Neural progenitor cell (in vitro differentiated cells): ENCODE data around the gene PCDHB16. TPM values are rescaled to one million over a fixed set of nuclear protein-coding genes. Genes with fewer than 3 reads are reported as not detected.
"Not testable (repeated sequence)": the region's sequence is repeated elsewhere in the genome, so short reads cannot be mapped to it uniquely, and the experiment has no call there.

Experiments used
- DNase-seq: peaks from one replicate; pipeline ENCODE4 v3.0.0-alpha.2; 2016; ENCODE audit warnings: low spot score
- H2AFZ ChIP-seq: fragments of 200-600 bp; sonication (generic); replicated peaks from 2 replicates; pipeline ENCODE4 v1.6.1; 2016; ENCODE audit warnings: antibody characterized with exemption
- H3F3A ChIP-seq: fragments of 200-600 bp; sonication (generic); 2 replicates; pipeline ENCODE4 v1.6.1; 2016; ENCODE audit warnings: antibody characterized with exemption, low read depth
- H3K27ac ChIP-seq: fragments of 200-600 bp; sonication (generic); 2 replicates; pipeline ENCODE4 v1.5.1; 2016; ENCODE audit warnings: mild to moderate bottlenecking
- H3K27me3 ChIP-seq: fragments of 200-600 bp; sonication (generic); 2 replicates; pipeline ENCODE4 v1.6.1; 2016; ENCODE audit warnings: mild to moderate bottlenecking, moderate library complexity
- H3K36me3 ChIP-seq: fragments of 200-600 bp; sonication (generic); 2 replicates; pipeline ENCODE4 v1.5.1; 2016
- H3K4me1 ChIP-seq: fragments of 200-600 bp; sonication (generic); 2 replicates; pipeline ENCODE4 v1.6.1; 2016; ENCODE audit warnings: mixed run types
- H3K4me2 ChIP-seq: fragments of 200-600 bp; sonication (generic); 2 replicates; pipeline ENCODE4 v1.6.1; 2016
- H3K4me3 ChIP-seq: fragments of 200-600 bp; sonication (generic); 2 replicates; pipeline ENCODE4 v1.5.1; 2016
- H3K79me2 ChIP-seq: fragments of 200-600 bp; sonication (generic); 2 replicates; pipeline ENCODE4 v1.6.1; 2016; ENCODE audit warnings: low read depth
- H3K9ac ChIP-seq: fragments of 200-600 bp; sonication (generic); 2 replicates; pipeline ENCODE4 v1.6.1; 2016
- H3K9me3 ChIP-seq: fragments of 200-600 bp; sonication (generic); 2 replicates; pipeline ENCODE4 v1.5.1; 2016; ENCODE audit warnings: low read depth
- H4K20me1 ChIP-seq: fragments of 200-600 bp; sonication (generic); 2 replicates; pipeline ENCODE4 v1.6.1; 2016; ENCODE audit warnings: low read depth
- H3K27ac Mint-ChIP-seq: 3 replicates; pipeline ENCODE4 v1.8.0; 2021; ENCODE audit warnings: mixed read lengths
- H3K27me3 Mint-ChIP-seq: 2 replicates; pipeline ENCODE4 v1.8.0; 2022; ENCODE audit warnings: low read depth, mild to moderate bottlenecking, inconsistent platforms, moderate library complexity, mixed read lengths; ENCODE audit not compliant: insufficient read depth
- H3K36me3 Mint-ChIP-seq: 3 replicates; pipeline ENCODE4 v1.8.0; 2021; ENCODE audit warnings: mixed read lengths
- H3K4me1 Mint-ChIP-seq: 3 replicates; pipeline ENCODE4 v1.8.0; 2021; ENCODE audit warnings: mixed read lengths
- H3K4me3 Mint-ChIP-seq: 3 replicates; pipeline ENCODE4 v1.8.0; 2021; ENCODE audit warnings: mild to moderate bottlenecking, moderate library complexity, mixed read lengths
- H3K9me3 Mint-ChIP-seq: 3 replicates; pipeline ENCODE4 v1.8.0; 2020; ENCODE audit warnings: mixed read lengths
- EZH2 ChIP-seq: fragments of 200-600 bp; sonication (generic); IDR thresholded peaks from 2 replicates; pipeline ENCODE4 v1.6.1; 2017; ENCODE audit warnings: antibody characterized with exemption, mild to moderate bottlenecking, moderate library complexity
- EZH2phosphoT487 ChIP-seq: fragments of 200-600 bp; sonication (generic); IDR thresholded peaks from 2 replicates; pipeline ENCODE4 v1.6.1; 2017; ENCODE audit warnings: antibody characterized with exemption
- total RNA-seq: library from RNA; depleted of rRNA; stranded (reverse); fragments of >200 nt; gene quantifications from 2 replicates; pipeline ENCODE4 v1.2.3, GENCODE V29; 2015; ENCODE audit warnings: low replicate concordance
- TF ChIP-seq, protein P1 (sequence below): fragments of 200-600 bp; sonication (generic); IDR thresholded peaks from 2 replicates; pipeline ENCODE4 v1.5.1; 2017; ENCODE audit warnings: antibody characterized with exemption, mild to moderate bottlenecking

PCDHB16 gene
- total RNA-seq = 4.0 and 4.5 TPM in 2 replicates

DNA sequence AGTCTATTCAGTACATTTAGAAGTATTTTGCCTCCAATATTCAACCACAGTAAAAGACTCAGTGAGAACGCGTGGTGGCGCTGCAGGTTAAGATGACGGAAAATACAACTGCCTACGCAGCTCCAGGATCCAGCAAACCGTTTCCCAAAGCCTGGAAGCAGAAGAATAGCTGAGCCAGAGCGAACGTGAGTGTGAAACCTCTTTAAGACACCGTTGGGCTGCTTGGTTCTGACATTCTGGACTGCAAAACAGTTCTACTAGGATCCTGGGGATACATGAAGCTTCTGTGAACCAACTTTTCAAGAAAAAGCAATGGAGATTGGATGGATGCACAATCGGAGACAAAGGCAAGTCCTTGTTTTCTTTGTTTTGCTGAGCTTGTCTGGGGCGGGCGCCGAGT lies at the start of gene PCDHB16:
PCDHB16 (plus strand) TSS at position 140 of the 400 bp plus-strand sequence; CDS start at position 313, 173 bp downstream.
- Mint-ChIP-seq H3K27ac (peak within 1 kb of the TSS; percentile 94), H3K27me3 (peaks cover 6% of the 10 kb centered on the region), H3K4me3 (peak within 1 kb of the TSS; percentile 78), H3K4me1 (no peaks in the 10 kb centered on the region), H3K36me3 (peaks cover 14% of the 10 kb centered on the region), H3K9me3 (peaks cover 37% of the 10 kb centered on the region)
- no peak within 1 kb of the TSS for H3K27ac ChIP-seq
- H4K20me1 ChIP-seq = no peaks in the 10 kb centered on the region
- H3K79me2 ChIP-seq = no peaks in the 10 kb centered on the region
- H3K9ac ChIP-seq = no peak within 1 kb of the TSS
- H3K4me2 ChIP-seq = peak within 1 kb of the TSS; percentile 55
- TF ChIP-seq, protein P1, sequence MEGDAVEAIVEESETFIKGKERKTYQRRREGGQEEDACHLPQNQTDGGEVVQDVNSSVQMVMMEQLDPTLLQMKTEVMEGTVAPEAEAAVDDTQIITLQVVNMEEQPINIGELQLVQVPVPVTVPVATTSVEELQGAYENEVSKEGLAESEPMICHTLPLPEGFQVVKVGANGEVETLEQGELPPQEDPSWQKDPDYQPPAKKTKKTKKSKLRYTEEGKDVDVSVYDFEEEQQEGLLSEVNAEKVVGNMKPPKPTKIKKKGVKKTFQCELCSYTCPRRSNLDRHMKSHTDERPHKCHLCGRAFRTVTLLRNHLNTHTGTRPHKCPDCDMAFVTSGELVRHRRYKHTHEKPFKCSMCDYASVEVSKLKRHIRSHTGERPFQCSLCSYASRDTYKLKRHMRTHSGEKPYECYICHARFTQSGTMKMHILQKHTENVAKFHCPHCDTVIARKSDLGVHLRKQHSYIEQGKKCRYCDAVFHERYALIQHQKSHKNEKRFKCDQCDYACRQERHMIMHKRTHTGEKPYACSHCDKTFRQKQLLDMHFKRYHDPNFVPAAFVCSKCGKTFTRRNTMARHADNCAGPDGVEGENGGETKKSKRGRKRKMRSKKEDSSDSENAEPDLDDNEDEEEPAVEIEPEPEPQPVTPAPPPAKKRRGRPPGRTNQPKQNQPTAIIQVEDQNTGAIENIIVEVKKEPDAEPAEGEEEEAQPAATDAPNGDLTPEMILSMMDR = peak; percentile 72
- TF ChIP-seq EZH2 = no peak
- TF ChIP-seq EZH2phosphoT487 = no peak
- DNase-seq = peak; percentile 79
- no peaks in the 10 kb centered on the region for H3K36me3 ChIP-seq
- H3K4me3 ChIP-seq = peak within 1 kb of the TSS; percentile 44
- no peaks in the 10 kb centered on the region for H3K4me1 ChIP-seq
- no peaks in the 10 kb centered on the region for H3F3A ChIP-seq
- H3K9me3 ChIP-seq = no peaks in the 10 kb centered on the region
- peak within 1 kb of the TSS; percentile 96 for H2AFZ ChIP-seq
- H3K27me3 ChIP-seq = no peaks in the 10 kb centered on the region

- peaks cover 14% of the 10 kb centered on the region for H3K36me3 Mint-ChIP-seq
- Histone ChIP-seq H3K27ac (no peak within 1 kb of the TSS), H3K4me2 (peak within 1 kb of the TSS; percentile 25), H3K27me3 (no peaks in the 10 kb centered on the region), H3K4me3 (peak within 1 kb of the TSS; percentile 34), H3K9ac (peak within 1 kb of the TSS; percentile 5), H4K20me1 (no peaks in the 10 kb centered on the region), H3K79me2 (no peaks in the 10 kb centered on the region), H2AFZ (no peak within 1 kb of the TSS), H3F3A (peaks cover 5% of the 10 kb centered on the region), H3K4me1 (no peaks in the 10 kb centered on the region), H3K36me3 (peaks cover 9% of the 10 kb centered on the region), H3K9me3 (peaks cover 19% of the 10 kb centered on the region)
- no peak within 1 kb of the TSS for H3K27ac Mint-ChIP-seq
- H3K4me3 Mint-ChIP-seq = no peak within 1 kb of the TSS
- no peaks in the 10 kb centered on the region for H3K4me1 Mint-ChIP-seq
- peaks cover 51% of the 10 kb centered on the region for H3K9me3 Mint-ChIP-seq
- DNase-seq = peak; percentile 54
- peaks cover 3% of the 10 kb centered on the region for H3K27me3 Mint-ChIP-seq
- TF ChIP-seq, protein P1 = peak; percentile 53
- no peak for TF ChIP-seq EZH2phosphoT487
These were observed 47.0 kb upstream of the PCDHB16 start, which contains the start of gene PCDHB5 for GRCh38 chr5:141135030-141135717. Gene PCDHB5, plus strand, starts transcription at chr5:141135206. Its CDS starts 229 bp downstream, at chr5:141135435.

- Mint-ChIP-seq H3K9me3 (peaks cover 47% of the 10 kb centered on the region), H3K4me1 (no peaks in the 10 kb centered on the region), H3K27me3 (peaks cover 3% of the 10 kb centered on the region), H3K4me3 (no peak overlapping the region), H3K27ac (no peak overlapping the region), H3K36me3 (peaks cover 14% of the 10 kb centered on the region)
- no peak for DNase-seq
- Histone ChIP-seq H3K4me2 (peak overlapping the region; percentile 25), H4K20me1 (no peaks in the 10 kb centered on the region), H2AFZ (no peak overlapping the region), H3K4me1 (no peaks in the 10 kb centered on the region), H3K9me3 (peaks cover 19% of the 10 kb centered on the region), H3K27ac (no peak overlapping the region), H3K9ac (no peak overlapping the region), H3K79me2 (no peaks in the 10 kb centered on the region), H3K4me3 (peak overlapping the region; percentile 34), H3F3A (peaks cover 5% of the 10 kb centered on the region), H3K36me3 (peaks cover 9% of the 10 kb centered on the region), H3K27me3 (no peaks in the 10 kb centered on the region)
- no peak for TF ChIP-seq EZH2
- no peak for TF ChIP-seq EZH2phosphoT487
- TF ChIP-seq, protein P1 = no peak
These were observed 46.4 kb upstream of the PCDHB16 start for GRCh38 chr5:141135718-141136266.

DNA sequence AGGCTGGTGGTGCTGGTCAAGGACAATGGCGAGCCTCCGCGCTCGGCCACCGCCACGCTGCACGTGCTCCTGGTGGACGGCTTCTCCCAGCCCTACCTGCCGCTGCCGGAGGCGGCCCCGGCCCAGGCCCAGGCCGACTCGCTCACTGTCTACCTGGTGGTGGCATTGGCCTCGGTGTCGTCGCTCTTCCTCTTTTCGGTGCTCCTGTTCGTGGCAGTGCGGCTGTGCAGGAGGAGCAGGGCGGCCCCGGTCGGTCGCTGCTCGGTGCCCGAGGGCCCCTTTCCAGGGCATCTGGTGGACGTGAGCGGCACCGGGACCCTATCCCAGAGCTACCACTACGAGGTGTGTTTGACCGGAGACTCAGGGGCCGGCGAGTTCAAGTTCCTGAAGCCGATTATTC lies 44.8 kb upstream of the PCDHB16 start:
- H2AFZ ChIP-seq, H4K20me1 ChIP-seq, H3K27ac ChIP-seq, H3K27ac Mint-ChIP-seq, H3K9ac ChIP-seq, H3K4me3 ChIP-seq, H3K4me1 Mint-ChIP-seq, H3K36me3 ChIP-seq, H3K4me2 ChIP-seq, H3F3A ChIP-seq, H3K4me3 Mint-ChIP-seq, H3K4me1 ChIP-seq, H3K79me2 ChIP-seq, H3K27me3 ChIP-seq, H3K27me3 Mint-ChIP-seq, DNase-seq: not testable (repeated sequence)
- Mint-ChIP-seq H3K9me3 (peaks cover 43% of the 10 kb centered on the region), H3K36me3 (peaks cover 14% of the 10 kb centered on the region)
- peaks cover 19% of the 10 kb centered on the region for H3K9me3 ChIP-seq
